Stimulated activated CD8-positive, alpha-beta memory T cell treated with anti-CD3 and anti-CD28 coated beads, Interleukin-15, amount 100 ng/mL, for 24 hours (primary cell): ENCODE results near the gene BTG1.
"Not testable (repeated sequence)": the region's sequence is repeated elsewhere in the genome, so short reads cannot be mapped to it uniquely, and the experiment has no call there.

Experiments used
- DNase-seq: peaks from one replicate; pipeline ENCODE4 v3.0.0-alpha.2; 2020; ENCODE audit warnings: low read depth

The BTG1 gene

GRCh38 chr12:92147491-92147890 lies 1.8 kb upstream of the BTG1 start:
- no peak for DNase-seq

DNA sequence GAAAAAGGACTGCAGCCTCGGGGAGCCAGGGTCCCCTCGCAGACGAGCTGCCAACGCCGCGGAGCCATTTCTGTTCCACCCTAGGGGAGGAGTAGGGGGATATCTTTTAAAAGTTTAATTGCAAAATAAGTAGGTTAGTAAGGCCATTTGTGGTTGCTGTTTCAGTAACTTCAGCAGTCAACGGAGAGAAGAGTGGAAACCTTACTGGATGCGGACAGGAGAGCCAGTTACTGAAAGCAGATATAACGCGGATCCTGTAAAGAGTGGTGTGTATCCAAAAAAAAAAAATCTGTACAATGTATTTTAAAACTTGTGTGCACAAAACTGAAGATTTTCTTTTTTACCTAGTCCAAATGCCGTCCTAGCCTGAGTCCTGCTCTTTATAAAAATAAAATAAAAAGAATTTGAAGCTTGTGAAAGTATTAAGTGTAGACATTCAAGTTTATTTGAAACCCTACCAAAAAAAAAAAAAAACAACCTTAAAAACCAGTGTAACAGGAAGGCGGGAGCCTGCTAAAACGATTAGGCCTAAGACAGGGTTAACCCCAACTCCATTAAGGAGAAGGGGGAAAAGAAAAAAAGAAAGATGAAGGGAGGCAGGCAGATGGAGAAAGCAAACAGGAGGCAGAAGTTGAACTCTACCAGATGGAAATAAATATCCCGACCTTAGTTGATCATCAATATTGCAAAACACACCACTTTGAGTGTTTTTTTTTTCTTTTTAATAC lies 1.0 kb upstream of the BTG1 start:
- DNase-seq, result no peak

GRCh38 chr12:92145481-92145730 lies 240 bp downstream of the BTG1 start:
- peak; percentile 28 for DNase-seq

GRCh38 chr12:92144631-92145480 lies 790 bp downstream of the BTG1 start:
- peak; percentile 14 for DNase-seq

DNA sequence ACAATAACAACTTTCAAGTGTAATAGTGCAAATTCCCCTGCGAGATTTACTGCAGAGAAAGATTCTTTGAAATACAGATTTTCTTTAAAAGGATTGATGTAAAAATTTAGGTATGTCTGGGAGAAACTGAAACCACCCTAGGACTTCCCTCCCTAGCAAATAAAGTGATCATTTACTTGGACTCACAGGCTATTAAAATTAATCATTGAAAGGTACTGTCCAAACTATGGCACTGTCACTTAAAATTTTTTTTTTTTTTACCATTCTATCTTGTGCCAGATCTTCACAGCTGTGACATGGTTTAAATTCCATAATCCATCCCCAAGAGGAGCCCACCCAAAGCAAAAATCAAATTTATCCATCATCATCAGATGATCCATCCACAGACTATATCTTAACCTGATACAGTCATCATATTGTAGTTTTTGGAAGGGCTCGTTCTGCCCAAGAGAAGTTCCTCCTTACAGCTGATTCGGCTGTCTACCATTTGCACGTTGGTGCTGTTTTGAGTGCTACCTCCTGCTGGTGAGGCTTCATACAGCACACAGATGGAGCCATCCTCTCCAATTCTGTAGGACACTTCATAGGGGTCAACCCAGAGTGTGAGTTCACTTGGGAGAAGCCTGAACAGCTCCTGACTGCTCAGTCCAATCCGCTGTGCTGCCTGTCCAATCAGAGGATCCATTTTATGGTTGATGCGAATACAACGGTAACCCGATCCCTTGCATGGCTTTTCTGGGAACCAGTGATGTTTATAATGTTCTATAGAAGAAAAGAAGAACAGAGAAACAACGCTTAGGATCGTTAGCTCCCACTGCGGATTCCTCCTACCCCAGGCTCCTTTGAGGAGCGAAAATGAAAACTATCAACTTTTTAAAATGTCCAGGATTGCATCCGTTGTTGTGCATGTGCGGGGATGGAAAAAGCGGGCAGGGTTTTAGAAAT lies 1.7 kb downstream of the BTG1 start:
- peak; percentile 13 for DNase-seq

GRCh38 chr12:92143258-92143657 lies 2.4 kb downstream of the BTG1 start:
- DNase-seq, result no peak

GRCh38 chr12:92142251-92142926 lies 3.3 kb downstream of the BTG1 start:
- DNase-seq, result no peak

DNA sequence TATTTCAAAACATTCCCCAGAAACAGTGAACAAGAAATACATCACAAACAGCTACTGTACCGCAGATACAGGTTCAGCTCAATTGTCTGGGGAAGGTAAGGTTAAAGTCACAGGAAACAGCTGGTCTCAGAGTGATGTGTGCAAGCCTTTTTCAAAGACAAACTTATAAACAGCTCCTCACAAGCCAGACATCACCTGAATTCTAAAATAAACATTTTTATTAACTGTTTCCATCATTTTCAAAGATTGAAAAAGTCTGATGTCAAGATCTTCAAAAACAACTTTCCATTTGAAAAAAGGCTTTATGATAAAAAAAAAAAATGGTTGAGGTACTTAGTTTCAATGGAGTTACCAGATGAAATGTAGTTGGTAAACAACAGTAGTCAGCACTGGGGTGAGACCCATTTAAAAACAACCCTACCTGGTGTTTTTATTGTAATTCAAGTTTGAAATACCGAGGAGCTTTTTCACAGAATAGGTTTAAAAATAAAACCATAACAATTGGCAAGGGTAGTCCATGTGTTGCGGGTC lies 4.0 kb downstream of the BTG1 start:
- DNase-seq, result no peak

GRCh38 chr12:92140896-92141536 lies 4.6 kb downstream of the BTG1 start:
- DNase-seq, result no peak

GRCh38 chr12:92140156-92140555 lies 5.5 kb downstream of the BTG1 start:
- DNase-seq, result no peak

DNA sequence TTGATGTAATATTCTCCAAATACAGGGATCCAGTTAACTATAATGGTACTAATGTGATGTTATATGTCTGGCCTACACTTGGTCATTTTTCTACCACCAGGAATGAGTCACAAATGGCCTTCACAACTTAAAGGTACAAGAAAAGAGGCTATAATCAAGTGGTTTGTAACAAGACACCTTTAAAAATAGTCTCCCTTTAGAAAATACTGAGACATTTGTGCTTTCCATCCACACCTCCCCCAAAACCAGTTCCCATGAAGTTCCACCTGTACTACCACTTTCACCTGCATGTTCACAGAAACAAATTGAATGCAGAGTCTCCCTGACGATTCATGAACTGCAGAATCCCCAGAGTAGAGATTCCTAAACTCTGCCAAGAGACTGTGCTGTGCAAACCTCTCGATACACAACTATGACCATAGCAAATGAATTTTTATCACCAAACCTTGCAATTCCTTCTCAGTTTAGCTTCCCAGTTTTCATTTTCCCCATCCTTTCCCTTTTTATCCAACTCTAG lies 6.0 kb downstream of the BTG1 start:
- no peak for DNase-seq

- no peak for DNase-seq
Measured at GRCh38 chr12:92138626-92139025, 7.0 kb downstream of the BTG1 start.

GRCh38 chr12:92138144-92138543 lies 7.5 kb downstream of the BTG1 start:
- DNase-seq, result no peak

GRCh38 chr12:92136965-92137721 lies 8.5 kb downstream of the BTG1 start:
- DNase-seq, result no peak

DNA sequence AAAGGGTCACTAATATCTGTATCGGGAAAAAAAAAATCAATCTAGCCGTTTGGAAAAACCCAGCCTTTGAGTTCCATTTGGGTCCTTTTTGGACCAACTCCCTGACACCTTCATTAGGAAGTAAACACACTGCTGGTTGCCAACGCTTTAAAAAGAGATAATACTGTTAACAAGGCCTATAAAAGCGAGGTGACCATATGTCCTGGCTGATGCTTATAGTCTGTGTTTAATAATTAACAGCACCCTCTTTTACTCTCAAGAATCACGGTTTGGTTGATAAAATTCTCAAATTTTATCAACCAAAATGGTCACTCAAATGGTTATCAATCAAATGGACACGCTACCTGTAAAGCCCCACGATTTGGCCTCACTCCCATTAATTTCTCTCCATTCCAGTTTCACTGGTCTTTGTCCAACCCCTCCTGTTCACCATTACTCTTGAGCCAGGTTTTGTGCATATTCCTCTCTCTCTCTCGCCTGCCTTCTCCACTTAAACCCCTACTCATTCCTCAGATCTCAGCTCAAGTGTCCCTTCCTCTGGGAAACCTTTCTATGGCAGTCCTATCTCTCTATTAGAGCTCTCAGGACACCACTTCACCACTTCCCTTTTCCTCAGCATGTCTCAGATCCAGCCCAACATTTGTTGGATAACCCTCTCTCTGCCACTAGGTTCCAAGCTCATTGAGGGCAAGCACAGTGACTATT lies 9.5 kb downstream of the BTG1 start:
- DNase-seq, result no peak

GRCh38 chr12:92135541-92135940 lies 10.1 kb downstream of the BTG1 start:
- DNase-seq, result not testable (repeated sequence)

DNA sequence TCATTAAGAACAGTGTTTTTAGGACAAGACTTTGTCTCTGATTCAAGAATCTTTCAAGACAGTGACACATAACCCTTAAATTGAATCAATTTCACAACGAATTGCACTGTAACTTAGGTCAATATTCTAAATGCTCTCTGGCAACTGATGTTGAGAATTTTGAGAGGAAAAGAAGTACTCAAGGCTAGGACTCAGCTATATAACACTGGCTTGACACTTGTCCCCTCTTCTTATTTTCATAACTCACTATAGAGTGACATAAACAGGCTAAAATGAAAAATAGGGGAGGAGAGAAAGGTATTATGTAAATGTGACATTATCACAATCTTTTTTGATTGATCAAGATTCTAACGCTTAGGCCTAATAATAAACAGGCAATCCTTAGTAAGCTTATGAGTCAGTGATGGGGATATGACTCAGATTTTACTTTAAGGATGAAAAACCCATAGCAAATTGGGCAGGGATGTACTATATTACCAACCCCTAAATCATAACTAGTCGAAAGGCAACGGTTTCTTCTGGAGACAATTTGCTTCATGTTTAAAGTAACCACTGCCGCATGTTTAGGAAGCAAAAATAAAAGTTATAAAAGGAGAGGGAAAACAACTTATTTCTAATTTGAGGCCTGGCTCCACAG lies 10.9 kb downstream of the BTG1 start:
- DNase-seq, result no peak

DNA sequence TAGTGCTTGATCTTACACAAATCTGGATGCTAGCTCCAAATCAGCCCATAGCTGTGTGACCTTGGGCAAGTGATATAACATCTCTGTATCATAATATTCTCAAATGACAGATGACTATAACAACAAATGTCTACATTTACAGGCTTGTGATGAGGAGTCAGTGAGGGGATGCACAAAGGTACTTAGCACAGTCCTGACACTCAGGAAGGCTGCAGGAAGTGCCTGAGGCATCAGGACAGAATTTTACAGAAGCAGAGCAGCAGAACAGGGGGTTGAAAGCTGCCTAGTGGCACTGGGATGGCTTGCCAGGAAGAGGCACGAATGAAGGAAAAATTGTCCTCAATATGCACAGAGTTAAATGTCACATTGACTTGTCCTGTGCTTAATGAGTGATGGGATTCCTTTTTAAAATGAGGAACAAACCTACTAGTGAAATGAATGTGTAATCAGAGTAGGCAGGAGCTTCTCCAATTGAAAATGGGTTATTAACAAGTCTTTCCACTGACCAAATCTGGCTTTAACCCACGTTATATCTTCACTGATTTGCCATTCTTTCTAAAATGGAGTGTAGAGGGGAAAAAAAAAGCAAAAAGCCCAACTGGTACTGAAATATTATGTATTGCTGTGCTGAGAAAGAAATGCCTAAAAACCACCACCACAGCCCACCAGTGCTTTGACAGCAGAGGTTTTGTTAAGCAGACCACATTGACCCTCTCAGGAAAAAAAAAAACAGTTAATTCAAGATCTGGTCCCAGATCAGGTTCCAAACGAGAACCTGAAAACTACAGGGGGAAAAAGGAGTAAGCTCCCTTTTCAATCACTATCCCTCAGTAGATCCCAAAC lies 11.6 kb downstream of the BTG1 start:
- no peak for DNase-seq
